Stimulated activated naive CD4-positive, alpha-beta T cell (primary cell): ENCODE results near the gene PTH2R.
"Not testable (repeated sequence)": the region's sequence is repeated elsewhere in the genome, so short reads cannot be mapped to it uniquely, and the experiment has no call there.

ENCODE experiments used
- DNase-seq, 6 experiments: peaks; one replicate each; lab custom pipeline; 2025; lab: John Stamatoyannopoulos, UW

PTH2R gene

DNA sequence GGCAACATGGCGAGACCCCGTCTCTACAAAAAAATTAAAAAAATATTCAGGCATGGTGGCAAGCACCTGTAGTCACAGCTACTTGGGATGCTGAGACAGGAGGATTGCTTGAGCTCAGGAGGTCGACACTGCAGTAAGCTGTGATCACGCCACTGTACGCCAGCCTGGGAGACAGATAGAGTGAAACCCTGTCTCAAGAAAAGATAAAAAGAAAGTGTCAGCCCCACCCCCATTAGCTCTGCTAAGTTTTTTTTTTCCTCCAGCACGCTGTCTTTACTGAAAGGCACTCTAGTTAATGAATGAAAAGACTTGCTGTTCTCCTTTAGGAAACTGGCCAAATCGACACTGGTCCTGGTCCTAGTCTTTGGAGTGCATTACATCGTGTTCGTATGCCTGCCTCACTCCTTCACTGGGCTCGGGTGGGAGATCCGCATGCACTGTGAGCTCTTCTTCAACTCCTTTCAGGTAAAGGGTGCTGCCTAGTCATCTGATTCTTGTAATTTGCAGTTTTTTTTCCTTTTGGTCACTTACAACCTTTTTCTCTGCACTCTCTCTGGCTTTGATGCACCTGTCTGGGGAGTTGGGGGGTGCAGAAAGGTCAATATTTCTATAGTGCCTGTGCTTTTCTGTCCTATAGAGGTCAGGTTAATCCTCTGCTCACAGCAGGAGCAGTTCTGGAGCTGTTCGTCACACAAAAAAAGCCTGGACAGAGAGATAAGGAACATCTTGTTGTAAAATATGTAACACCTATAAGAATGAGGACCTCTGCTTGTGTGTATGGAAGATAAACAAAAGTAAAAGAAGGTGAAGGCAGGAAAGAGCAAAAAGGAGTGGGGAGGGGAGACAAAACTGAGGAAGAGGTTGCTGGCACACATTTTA lies 82.3 kb downstream of the PTH2R start:
- no peak for DNase-seq

DNA sequence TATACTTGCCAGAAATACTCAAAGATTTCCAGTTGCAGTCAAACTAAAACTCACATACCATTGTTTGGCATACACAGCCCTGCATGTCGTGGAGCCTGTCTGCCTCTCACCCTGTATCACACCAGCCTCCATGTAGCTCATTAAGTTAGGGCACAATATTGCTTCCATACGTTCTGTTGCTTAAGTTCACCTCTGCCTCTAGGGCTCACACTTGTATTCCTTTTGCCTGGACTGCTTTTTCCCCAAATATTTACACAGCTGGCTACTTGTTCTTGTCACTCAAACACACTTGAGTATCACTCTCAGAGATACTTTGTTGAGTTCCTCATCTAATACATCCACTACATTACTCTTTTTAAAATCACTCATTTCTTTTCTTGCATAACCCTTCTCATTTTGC lies 83.1 kb downstream of the PTH2R start:
- no peak for DNase-seq

DNA sequence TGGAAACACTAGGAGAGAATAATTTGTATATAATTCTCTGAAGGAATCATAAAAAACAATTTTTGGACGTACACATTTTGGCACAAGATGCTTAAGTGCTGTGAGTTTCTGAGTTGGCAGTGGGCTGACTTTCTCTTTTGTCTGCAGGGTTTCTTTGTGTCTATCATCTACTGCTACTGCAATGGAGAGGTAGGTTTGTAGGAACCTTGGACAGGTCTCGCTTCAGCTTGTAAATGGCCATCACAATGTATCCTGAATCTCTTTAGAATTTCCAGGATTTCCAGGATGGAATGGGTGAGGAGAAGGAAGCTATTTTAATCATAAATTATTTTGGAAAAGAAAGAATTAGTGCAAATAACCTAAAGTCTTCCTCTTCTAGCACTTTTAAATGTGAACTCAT lies 83.9 kb downstream of the PTH2R start:
- DNase-seq = no peak

DNA sequence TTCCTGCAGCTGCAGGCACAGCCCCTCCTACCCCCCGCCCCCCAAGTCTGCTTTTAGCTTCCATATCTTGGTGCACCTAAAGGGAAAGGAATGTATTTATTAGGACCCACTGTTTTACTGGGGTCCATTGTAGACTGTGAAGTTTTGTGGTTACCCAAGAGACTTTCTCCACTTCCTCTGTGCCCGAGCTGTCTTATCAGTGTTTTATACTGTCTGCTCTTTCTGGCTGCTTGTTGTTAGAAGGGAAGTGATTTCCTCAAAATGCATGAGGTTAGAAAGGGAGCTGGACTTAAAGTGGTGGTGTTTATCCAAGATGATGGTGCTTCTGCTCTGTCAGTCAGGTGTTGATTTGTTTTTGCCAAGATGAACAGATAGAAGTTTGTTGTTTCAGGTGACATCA lies 85.0 kb downstream of the PTH2R start:
- DNase-seq = no peak

DNA sequence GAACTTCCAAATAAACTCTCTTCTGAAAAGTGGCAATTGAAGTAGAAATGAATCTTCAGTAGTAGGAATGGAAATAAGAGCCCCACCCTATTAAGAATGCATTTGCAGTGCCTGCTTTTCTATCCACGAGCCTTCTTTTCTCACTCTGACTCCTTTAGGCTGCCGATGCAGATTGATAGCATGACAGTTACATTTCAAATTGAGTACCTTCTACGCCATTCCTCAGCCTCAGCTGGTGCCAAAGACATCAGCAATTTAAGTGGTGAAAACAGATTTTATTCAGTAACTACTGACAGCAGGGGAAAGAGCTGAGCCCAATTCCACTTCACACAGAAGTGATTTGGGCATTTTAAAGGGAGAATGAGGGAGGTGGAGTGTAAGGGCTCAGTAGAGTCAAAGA lies 85.5 kb downstream of the PTH2R start:
- DNase-seq = no peak

DNA sequence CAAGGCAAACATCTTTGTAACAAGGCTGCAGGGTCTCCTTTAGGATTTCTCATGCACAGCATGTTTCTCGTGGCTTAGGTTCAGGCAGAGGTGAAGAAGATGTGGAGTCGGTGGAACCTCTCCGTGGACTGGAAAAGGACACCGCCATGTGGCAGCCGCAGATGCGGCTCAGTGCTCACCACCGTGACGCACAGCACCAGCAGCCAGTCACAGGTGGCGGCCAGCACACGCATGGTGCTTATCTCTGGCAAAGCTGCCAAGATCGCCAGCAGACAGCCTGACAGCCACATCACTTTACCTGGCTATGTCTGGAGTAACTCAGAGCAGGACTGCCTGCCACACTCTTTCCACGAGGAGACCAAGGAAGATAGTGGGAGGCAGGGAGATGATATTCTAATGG lies 86.6 kb downstream of the PTH2R start:
- DNase-seq = no peak

DNA sequence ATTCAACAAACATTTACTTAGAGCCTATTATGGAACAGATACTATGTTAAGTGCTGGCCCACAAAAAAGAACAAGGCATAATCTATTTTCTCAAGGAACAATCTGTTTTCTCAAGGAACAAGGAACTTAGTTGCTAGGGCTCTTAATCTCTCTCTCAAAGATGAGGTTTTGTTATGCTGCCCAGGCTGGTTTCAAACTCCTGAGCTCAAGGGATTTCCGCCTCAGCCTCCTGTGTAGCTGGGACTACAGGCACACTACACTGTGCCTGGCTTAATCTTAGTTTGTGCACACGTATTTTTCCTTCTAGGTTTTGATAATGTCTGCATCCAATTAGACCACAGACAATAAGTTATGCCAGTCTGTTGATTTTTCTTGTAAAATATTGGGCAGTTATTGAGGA lies 89.5 kb downstream of the PTH2R start:
- no peak for DNase-seq

DNA sequence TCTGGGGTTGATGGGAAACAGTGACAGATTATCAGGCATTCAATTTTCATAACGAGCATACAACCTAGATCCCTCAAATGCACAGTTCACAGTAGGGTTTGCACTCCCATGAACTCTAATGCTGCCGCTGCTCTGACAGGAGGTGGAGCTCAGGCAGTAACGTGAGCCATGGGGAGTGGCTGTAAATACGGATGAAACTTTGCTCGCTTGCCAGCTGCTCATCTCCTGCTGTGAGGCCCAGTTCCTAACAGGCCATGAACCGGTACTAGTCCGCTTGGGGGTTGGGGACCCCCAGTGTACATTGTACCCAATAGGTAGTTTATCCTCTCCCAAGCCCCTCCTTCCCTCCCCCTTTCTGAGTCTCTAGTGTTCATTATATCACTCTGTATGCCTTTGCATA lies 94.6 kb downstream of the PTH2R start:
- no peak for DNase-seq

DNA sequence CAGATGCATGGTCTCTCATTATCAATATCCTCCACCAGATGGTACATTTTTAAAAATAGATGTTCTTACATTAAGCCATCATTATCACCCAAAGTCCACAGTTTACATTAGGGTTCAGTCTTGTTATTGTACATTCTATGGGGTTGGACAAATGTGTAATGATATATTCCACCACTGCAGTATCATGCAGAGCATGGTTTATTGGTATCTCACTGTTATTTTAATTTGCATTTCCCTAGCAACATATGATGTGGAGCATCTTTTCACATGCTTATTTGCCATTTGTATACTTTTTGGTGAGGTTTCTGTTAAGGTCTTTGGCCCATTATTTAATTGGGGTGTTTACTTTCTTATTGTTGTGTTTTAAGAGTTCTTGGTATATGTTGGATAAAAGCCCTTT lies 95.7 kb downstream of the PTH2R start:
- DNase-seq = no peak

DNA sequence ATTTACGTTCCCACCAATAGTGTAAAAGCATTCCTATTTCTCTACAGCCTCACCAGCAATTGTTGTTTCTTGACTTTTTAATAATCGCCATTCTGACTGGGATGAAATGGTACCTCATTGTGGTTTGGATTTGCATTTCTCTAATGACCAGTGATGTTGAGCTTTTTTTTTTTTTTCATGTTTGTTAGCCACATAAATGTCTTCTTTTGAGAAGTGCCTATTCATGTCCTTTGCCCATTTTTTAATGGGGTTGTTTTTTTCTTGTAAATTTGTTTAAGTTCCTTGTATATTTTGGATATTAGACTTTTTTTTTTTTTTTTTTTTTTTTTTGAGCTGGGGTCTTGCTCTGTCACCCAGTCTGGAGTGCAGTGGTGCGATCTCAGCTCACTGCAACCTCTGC lies 98.8 kb downstream of the PTH2R start:
- not testable (repeated sequence) for DNase-seq

DNA sequence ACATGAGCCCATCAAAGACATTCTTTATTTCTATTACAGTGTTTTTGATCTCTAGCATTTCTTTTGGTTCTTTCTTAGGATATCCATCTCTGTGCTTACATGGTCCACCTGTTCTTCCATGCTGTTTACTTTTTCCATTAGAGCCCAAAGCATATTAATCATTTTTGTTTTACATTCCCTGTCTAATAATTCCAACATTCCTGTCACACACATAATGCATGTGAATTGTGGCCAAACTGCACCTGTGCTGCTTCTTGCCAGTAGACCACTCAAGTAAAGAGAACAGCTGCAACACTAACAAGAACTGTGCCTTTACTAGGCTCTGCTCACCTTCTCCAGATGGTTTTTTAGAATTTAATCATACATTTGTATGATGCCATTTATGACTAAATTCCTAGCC lies 103.0 kb downstream of the PTH2R start:
- DNase-seq = no peak

DNA sequence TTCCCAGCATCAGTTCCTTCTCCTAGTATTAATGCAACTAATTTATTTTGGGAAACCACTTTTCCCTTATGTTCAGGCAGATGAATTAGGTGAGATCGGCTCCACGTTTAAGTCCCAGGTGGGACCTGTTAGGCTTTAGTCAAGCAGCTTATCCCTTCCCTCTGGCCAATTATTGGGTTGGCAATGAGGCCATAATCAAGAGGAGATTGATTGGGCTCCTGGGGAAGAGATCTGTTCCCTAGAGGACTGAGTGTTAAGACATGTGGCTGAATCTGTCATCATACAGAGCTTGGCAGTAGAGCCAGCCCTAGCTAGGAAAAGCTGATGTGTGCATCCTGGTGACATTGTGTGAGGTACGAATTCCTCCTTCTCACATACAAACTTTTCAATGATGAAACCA lies 104.4 kb downstream of the PTH2R start:
- DNase-seq = no peak

DNA sequence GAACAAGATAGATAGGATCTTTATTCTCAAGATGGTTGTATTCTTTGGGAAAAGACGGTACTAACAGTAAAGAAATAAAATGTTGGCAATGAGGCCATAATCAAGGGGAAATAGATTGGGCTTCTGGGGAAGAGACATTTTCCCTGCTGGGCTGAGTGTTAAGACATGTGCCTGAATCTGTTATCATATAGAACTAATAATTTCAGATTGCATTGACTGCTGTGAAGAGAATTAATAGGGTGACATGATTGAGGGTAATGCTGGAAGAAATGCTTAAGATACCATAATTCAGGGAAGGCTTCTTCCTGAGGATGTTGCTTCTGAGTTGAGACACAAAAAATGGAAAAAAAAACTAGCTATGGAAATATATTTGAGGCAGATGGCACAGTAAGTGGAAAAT lies 105.0 kb downstream of the PTH2R start:
- no peak for DNase-seq

DNA sequence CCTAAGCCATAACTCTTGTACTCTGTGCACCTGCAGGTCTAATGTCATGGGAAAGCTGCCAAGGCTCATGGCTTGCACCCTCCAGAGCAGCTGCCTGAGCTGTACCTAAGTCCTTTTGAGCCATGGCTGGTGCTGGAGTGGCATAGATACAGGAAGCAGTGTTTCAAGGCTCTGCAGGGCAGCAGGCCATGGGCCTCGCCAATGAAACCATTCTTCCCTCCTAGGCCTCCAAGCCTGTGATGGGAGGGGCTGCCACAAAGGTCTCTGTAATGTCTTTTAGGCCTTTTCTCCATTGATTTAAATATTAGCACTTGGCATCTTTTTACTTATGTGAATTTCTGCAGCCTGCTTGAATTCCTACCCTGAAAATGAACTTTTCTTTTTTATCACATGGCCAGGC lies 108.5 kb downstream of the PTH2R start:
- DNase-seq = no peak

DNA sequence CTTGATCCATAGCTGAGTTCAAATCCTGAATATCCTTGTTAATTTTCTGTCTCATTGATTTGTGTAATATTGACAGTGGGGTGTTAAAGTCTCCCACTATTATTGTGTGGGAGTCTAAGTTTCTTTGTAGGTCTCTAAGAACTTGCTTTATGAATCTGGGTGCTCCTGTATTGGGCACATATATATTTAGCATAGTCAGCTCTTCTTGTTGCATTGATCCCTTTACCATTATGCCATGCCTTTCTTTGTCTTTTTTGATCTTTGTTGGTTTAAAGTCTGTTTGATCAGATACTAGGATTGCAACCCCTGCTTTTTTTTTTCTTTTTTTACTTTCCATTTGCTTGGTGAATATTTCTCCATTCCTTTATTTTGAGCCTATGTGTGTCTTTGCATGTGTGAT lies 116.5 kb downstream of the PTH2R start:
- not testable (repeated sequence) for DNase-seq

DNA sequence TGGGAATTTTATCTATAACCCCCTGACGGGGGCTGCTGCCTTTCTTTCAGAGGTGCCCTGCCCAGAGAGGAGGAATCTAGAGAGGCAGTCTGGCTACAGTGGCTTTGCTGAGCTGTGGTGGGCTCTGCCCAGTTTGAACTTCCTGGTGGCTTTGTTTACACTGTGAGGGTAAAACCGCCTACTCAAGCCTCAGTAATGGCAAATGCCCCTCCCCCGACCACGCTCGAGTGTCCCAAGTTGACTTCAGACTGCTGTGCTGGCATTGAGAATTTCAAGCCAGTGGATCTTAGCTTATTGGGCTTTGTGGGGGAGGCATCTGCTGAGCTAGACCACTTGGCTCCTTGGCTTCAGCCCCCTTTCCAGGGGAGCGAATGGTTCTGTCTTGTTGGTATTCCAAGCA lies 118.6 kb downstream of the PTH2R start:
- not testable (repeated sequence) for DNase-seq

DNA sequence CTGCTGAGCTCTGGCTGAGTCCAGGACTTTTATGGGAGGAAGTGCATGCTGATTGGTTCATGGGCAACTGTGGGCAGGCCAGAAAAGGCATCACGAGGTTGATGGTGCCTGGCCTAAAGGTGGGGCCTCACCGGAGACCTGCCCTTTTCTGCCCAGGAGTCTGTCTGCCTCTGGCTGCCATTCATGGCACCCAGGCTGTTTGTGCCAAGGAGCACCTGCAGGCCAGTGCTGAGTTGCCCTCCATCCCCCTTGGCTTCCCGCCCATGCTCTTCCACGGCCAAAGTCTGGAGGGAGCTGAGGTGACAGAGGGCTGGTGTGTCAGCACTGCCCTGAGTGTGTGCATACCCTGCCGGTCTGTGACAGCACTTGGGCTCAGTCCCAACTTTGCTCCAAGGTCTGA lies 123.2 kb downstream of the PTH2R start:
- DNase-seq = no peak

DNA sequence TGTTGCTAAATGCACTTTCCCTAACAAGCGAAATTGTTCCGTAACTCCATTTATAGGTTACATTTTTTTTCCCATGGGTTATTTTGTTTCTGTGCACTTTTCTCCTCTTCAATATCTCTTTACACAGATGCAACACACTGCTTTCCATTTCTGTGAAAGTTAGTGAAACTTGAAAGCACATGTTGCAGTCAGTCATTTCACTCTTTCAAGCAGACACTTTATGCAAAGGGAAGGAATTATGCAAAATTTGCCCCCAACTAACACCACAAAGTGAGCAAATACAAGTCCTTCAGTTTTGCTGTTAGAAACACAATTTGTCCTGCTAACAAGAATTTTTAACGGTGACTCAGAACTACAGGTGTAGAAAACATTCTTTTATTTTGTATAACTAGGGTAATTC lies 124.8 kb downstream of the PTH2R start:
- no peak for DNase-seq

DNA sequence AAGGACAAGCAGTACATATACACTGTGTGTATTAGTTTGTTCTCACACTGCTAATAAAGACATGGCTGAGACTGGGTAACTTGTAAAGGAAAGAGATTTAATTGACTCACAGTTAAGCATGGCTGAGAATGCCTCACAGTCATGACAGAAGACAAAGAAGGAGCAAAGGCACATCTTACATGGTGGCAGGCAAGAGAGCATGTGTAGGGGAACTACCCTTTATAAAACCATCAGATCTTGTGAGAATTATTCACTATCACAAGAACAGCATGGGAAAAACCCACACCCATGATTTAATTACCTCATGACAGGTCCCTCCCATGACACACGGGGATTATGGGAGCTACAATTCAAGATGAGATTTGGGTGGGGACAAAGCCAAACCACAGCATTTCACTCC lies 129.0 kb downstream of the PTH2R start:
- not testable (repeated sequence) for DNase-seq

DNA sequence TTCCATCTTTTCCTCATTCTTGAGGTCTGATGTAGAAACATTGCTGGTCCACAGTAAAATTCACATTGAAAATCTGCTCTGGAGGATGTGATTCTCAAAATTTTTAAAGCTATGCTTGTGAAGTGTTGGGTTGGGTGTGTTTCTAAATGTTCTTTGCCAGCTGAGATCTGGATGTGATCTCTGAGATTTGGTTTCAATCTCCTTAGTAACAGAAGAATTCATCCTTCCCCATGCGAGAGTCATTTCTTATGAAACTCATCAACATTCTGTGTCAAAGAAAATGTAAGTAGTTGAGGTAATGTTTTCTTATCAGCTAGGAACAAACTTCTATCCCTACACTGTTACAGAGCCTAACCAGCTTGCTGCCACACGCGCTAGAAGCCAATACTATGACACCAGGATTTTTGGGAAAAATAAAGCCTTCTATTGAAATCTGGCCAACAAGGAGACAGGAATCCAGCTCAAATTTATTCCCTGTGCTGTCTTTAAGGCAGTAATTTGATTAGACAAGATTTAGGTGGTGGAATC lies 134.9 kb downstream of the PTH2R start:
- DNase-seq = no peak

DNA sequence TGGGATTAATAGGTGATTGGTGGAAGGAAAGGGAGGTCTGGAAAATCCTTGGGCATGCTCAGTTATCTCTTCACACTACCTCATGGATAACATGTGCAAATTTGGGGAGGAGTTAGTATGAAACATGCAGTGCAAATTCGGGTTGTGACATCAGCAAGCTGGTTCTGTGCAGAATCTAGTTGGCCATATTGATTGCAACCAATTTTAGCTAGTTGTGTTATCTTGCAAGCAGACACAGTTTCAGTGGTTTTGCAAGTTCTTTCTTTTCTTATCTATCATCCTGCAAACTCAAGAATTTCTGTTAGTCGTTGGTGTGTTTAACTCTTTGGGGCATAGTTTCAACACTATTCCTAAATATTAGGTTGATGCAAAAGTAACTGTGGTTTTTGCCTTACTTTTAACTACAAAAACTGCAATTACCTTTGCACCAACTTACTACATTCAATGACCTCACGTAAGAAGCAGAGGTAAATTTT lies 135.4 kb downstream of the PTH2R start:
- DNase-seq = no peak

DNA sequence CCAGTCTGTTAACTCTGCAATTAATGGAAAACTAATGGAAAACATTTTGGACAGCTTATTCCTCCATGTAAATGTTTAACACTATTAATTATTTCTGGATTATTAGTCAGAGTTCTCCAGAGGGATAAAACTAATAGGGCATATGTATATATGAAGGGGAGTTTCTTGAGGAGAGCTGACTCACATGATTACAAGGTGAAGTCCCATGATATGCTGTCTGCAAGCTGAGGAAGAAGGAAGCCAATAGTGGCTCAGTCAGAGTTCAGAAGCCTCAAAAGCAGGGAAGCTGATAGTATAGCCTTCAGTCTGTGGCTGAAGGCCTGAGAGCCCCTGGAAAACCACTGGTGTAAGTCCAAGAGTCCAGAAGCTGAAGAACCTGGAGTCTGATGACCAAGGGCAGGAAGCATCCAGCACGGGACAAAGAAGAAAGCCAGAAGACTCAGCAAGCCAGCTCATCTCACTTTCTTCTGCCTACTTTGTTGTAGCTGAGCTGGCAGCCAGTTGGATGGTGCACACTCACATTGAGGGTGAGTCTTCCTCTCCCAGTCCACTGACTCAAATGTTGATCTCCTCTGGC lies 136.0 kb downstream of the PTH2R start:
- DNase-seq = no peak
